GM12878 (cell line): ENCODE results near the gene SMC1B. TPM values are rescaled to one million over a fixed set of nuclear protein-coding genes. Genes with fewer than 3 reads are reported as not detected.

Source experiments
- ATAC-seq: fragments of 200-7000 bp; cut with Tn5 transposase; 3 replicates; pipeline ENCODE4 v1.9.1; 2020; ENCODE audit warnings: mild to moderate bottlenecking, moderate library complexity
- BruUV-seq: library from RNA; stranded (reverse); fragments of 400-500 nt; replicated peaks from 2 replicates; lab custom pipeline; 2021; lab: Mats Ljungman, UMichigan
- CTCF ChIA-PET: fragments of 300-600 bp; sonication (Branson Sonifier 250); formaldehyde crosslinking; extraction: SDS; loops from one replicate; lab custom pipeline; 2021; ENCODE audit warnings: inconsistent platforms; lab: Yijun Ruan, JAX
- POLR2A ChIA-PET: fragments of 350-600 bp; formaldehyde crosslinking; extraction: SDS; loops from one replicate; lab custom pipeline; 2021; ENCODE audit warnings: inconsistent platforms; lab: Charles Lee
- RAD21 ChIA-PET: fragments of 300-600 bp; sonication (Branson Sonifier 250); formaldehyde crosslinking; loops from one replicate; lab custom pipeline; 2023; ENCODE audit warnings: antibody characterized with exemption; ENCODE audit not compliant: unreplicated experiment; lab: Charles Lee
- SMC1A ChIA-PET: fragments of 300-600 bp; sonication (Branson Sonifier 250); formaldehyde crosslinking; loops from one replicate; lab custom pipeline; 2023; ENCODE audit not compliant: unreplicated experiment, uncharacterized antibody; lab: Charles Lee
- DNase-seq: peaks from one replicate; pipeline ENCODE4 v3.0.0-alpha.2; 2011; ENCODE audit warnings: low read depth, low spot score
- FAIRE-seq: peaks from 3 replicates; lab custom pipeline; 2011; peaks lifted over from hg19 to GRCh38; lab: Jason Lieb, UNC
- H2AFZ ChIP-seq: 2 replicates; pipeline ENCODE4 v1.6.0; 2011; ENCODE audit warnings: low read depth, low read length, control low read depth; ENCODE audit not compliant: control insufficient read depth
- H3K27ac ChIP-seq: 2 replicates; pipeline ENCODE4 v1.5.1; 2011; ENCODE audit warnings: control low read depth; ENCODE audit not compliant: control insufficient read depth, insufficient read depth
- H3K27me3 ChIP-seq, 2 experiments: replicated peaks in 1 of 2; 2 replicates each; pipeline versions ENCODE4 v1.6.0 to v1.6.1; 2011; ENCODE audit warnings: low read length in 1 of 2; ENCODE audit not compliant: control insufficient read depth in 2 of 2, insufficient read depth in 2 of 2
- H3K36me3 ChIP-seq, 2 experiments: 2 replicates each; pipeline ENCODE4 v1.5.1; 2011; ENCODE audit warnings: low read length in 1 of 2; ENCODE audit not compliant: control insufficient read depth in 2 of 2, insufficient read depth in 2 of 2
- H3K4me1 ChIP-seq: 2 replicates; pipeline ENCODE4 v1.6.1; 2011; ENCODE audit warnings: mild to moderate bottlenecking, low read length, moderate library complexity, mixed read lengths; ENCODE audit not compliant: control insufficient read depth, insufficient read depth
- H3K4me2 ChIP-seq: 2 replicates; pipeline ENCODE4 v1.6.0; 2011; ENCODE audit warnings: control low read depth; ENCODE audit not compliant: control insufficient read depth, insufficient read depth
- H3K4me3 ChIP-seq: fragments of 200-600 bp; sonication (generic); 2 replicates; pipeline ENCODE4 v1.5.1; 2016
- H3K79me2 ChIP-seq: 2 replicates; pipeline ENCODE4 v1.6.0; 2011; ENCODE audit warnings: low read length; ENCODE audit not compliant: control insufficient read depth, insufficient read depth
- H3K9ac ChIP-seq: 2 replicates; pipeline ENCODE4 v1.8.0; 2011; ENCODE audit warnings: low read length, control low read depth, mixed read lengths; ENCODE audit not compliant: control insufficient read depth, insufficient read depth
- H3K9me3 ChIP-seq: replicated peaks from 3 replicates; pipeline ENCODE4 v1.5.1; 2011; ENCODE audit warnings: mild to moderate bottlenecking, low read length; ENCODE audit not compliant: control insufficient read depth, insufficient read depth
- H4K20me1 ChIP-seq: 2 replicates; pipeline ENCODE4 v1.6.0; 2011; ENCODE audit not compliant: control insufficient read depth, insufficient read depth
- BACH1 ChIP-seq: fragments of 450-650 bp; IDR thresholded peaks from 2 replicates; pipeline ENCODE4 v1.6.1; 2017; ENCODE audit warnings: mild to moderate bottlenecking, borderline replicate concordance
- BHLHE40 ChIP-seq, 2 experiments: fragments of 450-650 bp in 1 of 2; IDR thresholded peaks; 2 replicates each; pipeline ENCODE4 v1.6.1; 2011 to 2017; ENCODE audit warnings: low read depth in 2 of 2, borderline replicate concordance in 1 of 2, improper control_type of control experiment in 1 of 2, low read length in 1 of 2, mild to moderate bottlenecking in 1 of 2
- CBX3 ChIP-seq: fragments of 200-600 bp; sonication (generic); IDR thresholded peaks from 2 replicates; pipeline ENCODE4 v1.6.1; 2016; ENCODE audit warnings: low read depth, borderline replicate concordance
- IKZF2 ChIP-seq, 2 experiments: fragments of 450-650 bp; IDR thresholded peaks; 2 replicates each; pipeline ENCODE4 v1.6.1; 2017; ENCODE audit warnings: mild to moderate bottlenecking in 2 of 2, moderate library complexity in 2 of 2
- KDM1A ChIP-seq: fragments of 200-600 bp; sonication (generic); IDR thresholded peaks from 2 replicates; pipeline ENCODE4 v1.6.1; 2016; ENCODE audit warnings: borderline replicate concordance
- LARP7 ChIP-seq: fragments of 450-650 bp; IDR thresholded peaks from 2 replicates; pipeline ENCODE4 v1.6.1; 2017; ENCODE audit warnings: mild to moderate bottlenecking
- NFXL1 ChIP-seq: fragments of 450-650 bp; IDR thresholded peaks from 2 replicates; pipeline ENCODE4 v1.6.1; 2017; ENCODE audit warnings: antibody characterized with exemption, mild to moderate bottlenecking, borderline replicate concordance
- NFYA ChIP-seq: IDR thresholded peaks from 2 replicates; pipeline ENCODE4 v1.6.1; 2011; ENCODE audit warnings: low read depth, mild to moderate bottlenecking, low read length, improper control_type of control experiment, borderline replicate concordance
- POLR2AphosphoS5 ChIP-seq: IDR thresholded peaks from 2 replicates; pipeline ENCODE4 v1.6.1; 2011; ENCODE audit warnings: mild to moderate bottlenecking, low read length, inconsistent platforms
- RB1 ChIP-seq: fragments of 450-650 bp; formaldehyde crosslinking; IDR thresholded peaks from 2 replicates; pipeline ENCODE4 v1.6.1; 2017; ENCODE audit warnings: mild to moderate bottlenecking, borderline replicate concordance
- SMAD1 ChIP-seq: fragments of 450-650 bp; IDR thresholded peaks from 2 replicates; pipeline ENCODE4 v1.6.1; 2018; ENCODE audit warnings: mild to moderate bottlenecking, low read depth; ENCODE audit not compliant: partially characterized antibody
- SREBF2 ChIP-seq: IDR thresholded peaks from 2 replicates; pipeline ENCODE4 v1.6.1; 2012; ENCODE audit warnings: mild to moderate bottlenecking, low read length
- TAF1 ChIP-seq: IDR thresholded peaks from 2 replicates; pipeline ENCODE4 v1.6.1; 2011; ENCODE audit warnings: mild to moderate bottlenecking, low read depth, low read length, borderline replicate concordance
- WGBS: methylation state at CpG from one replicate; pipeline ENCODE4 v1.1.6; 2016; ENCODE audit warnings: low lambda C conversion rate; ENCODE audit not compliant: insufficient replicate concordance, insufficient coverage; ENCODE audit errors: missing lambda C conversion rate; 5-methylcytosine and 5-hydroxymethylcytosine counted together
- in situ Hi-C: fragments of 300-500 bp; cut with MboI; formaldehyde crosslinking; loops from 9 replicates; pipeline ENCODE4 v1.14.3; 2018; ENCODE audit warnings: mixed read lengths
- intact Hi-C: fragments of 100-400 bp; cut with micrococcal nuclease; formaldehyde crosslinking; loops from one replicate; pipeline ENCODE4 v1.14.2; 2022; ENCODE audit not compliant: unreplicated experiment
- polyA plus RNA-seq, 11 experiments: library from polyadenylated mRNA; depleted of rRNA in 4 of 11; unstranded in 6 of 11; stranded (reverse) in 5 of 11; fragments of >200 nt; fragmentation: Nextera tagmentation in 4 of 11; fragmentation: Illumina TruSeq in 1 of 11; extraction: Ambion mirVana in 4 of 11; extraction: Trizol in 1 of 11; gene quantifications; 1 replicate in 1 of 11; 2 replicates in 10 of 11; pipeline versions ENCODE4 v1.2.1 to v1.2.3, GENCODE V29; 2011 to 2016; ENCODE audit warnings: inconsistent platforms in 2 of 11, missing spikeins in 2 of 11, low read depth in 1 of 11
- total RNA-seq, 4 experiments: library from RNA; depleted of rRNA in 3 of 4; stranded (reverse); fragments of >200 nt in 3 of 4; fragmentation: Illumina TruSeq in 1 of 4; extraction: Trizol in 1 of 4; gene quantifications; 2 replicates each; pipeline versions ENCODE4 v1.2.1 to v1.2.3, GENCODE V29; 2013 to 2021
- TF ChIP-seq, protein P1 (sequence below): fragments of 450-650 bp; IDR thresholded peaks from 2 replicates; pipeline ENCODE4 v1.6.1; 2016; ENCODE audit warnings: mild to moderate bottlenecking

The SMC1B gene
- total and polyA plus RNA-seq, 10 of the 15 experiments (the other 5 are each of a cell fraction or from before 2014, with no cell fraction given), result not detected

DNA sequence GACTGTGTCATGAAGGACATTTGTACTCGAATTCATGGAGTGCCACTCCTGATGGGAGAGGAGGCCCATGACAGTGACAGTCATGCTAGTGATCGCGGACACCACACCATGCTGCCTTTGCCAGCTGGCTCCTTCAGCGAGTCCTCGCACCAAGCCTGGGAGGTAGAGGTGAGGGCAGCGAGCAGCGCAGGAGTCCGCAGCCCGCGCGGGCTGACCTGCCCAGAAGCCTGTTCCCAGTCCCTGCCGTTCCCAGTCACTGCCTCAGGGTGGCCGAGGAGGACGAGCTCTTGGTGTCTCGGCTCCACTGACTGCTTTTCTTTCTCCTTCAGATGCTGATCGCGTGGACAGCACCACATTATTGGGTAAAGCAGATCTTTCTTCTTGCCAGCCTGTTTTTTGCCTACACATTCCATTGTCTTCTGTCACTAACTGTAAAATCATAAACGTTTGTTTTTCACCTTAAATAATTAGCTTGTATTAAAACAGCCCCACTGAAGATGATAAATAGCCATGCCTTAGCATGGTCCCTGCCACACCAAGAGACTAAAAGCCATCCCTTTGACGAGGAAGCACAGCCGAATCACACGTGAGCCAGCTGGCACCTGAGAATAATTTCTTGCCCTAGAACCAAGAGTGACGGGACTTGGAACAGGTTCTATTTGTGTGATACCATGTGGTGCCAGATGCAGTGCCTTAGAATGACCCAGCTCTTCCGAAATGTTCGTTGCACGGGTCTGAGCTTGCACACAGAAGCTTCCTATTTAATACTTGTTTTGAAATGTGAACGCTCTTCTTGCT, 78.2 kb downstream of the SMC1B start (continued):
- TF ChIP-seq, protein P1, sequence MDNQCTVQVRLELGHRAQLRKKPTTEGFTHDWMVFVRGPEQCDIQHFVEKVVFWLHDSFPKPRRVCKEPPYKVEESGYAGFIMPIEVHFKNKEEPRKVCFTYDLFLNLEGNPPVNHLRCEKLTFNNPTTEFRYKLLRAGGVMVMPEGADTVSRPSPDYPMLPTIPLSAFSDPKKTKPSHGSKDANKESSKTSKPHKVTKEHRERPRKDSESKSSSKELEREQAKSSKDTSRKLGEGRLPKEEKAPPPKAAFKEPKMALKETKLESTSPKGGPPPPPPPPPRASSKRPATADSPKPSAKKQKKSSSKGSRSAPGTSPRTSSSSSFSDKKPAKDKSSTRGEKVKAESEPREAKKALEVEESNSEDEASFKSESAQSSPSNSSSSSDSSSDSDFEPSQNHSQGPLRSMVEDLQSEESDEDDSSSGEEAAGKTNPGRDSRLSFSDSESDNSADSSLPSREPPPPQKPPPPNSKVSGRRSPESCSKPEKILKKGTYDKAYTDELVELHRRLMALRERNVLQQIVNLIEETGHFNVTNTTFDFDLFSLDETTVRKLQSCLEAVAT, result no peak
- TF ChIP-seq IKZF2 (IDR thresholded peaks at IDR 0.05) (no peak), KDM1A (no peak), BHLHE40 (IDR thresholded peaks at IDR 0.05; ENCODE audit: borderline replicate concordance in 1 of 2, low read depth in 2 of 2, low read length in 1 of 2) (no peak), CBX3 (no peak), NFXL1 (no peak), SREBF2 (no peak), POLR2AphosphoS5 (no peak), RB1 (no peak), LARP7 (no peak)

- no peak for DNase-seq
- no TSS peak for BruUV-seq
Measured at GRCh38 chr22:45334528-45334927, 78.9 kb downstream of the SMC1B start.

More at GRCh38 chr22:45334528-45334927, 78.9 kb downstream of the SMC1B start:
- no peaks in the 10 kb centered on the region for H3K9me3 ChIP-seq
- no peak overlapping the region for H3K9ac ChIP-seq
- no peak overlapping the region for H3K4me3 ChIP-seq
- no peak overlapping the region for H3K4me2 ChIP-seq
- no peak for FAIRE-seq
- intact Hi-C loops, result no loop called here
- RAD21 ChIA-PET, result no interaction called here
- H3K36me3 ChIP-seq, result peaks cover 11 to 16% of the 10 kb centered on the region in 2 experiments; a peak in 3 of 4 replicates
- no peaks in the 10 kb centered on the region for H3K4me1 ChIP-seq
- TF ChIP-seq SREBF2 (no peak), NFYA (no peak), BACH1 (no peak), SMAD1 (no peak), TAF1 (no peak), BHLHE40 (IDR thresholded peaks at IDR 0.05; ENCODE audit: borderline replicate concordance in 1 of 2, low read depth in 2 of 2, low read length in 1 of 2) (no peak), POLR2AphosphoS5 (no peak)
- in situ Hi-C loops, result no loop called here
- H3K79me2 ChIP-seq, result no peaks in the 10 kb centered on the region
- no peak for ATAC-seq
- no peaks in the 10 kb centered on the region for H3K27me3 ChIP-seq
- no peak overlapping the region for H2AFZ ChIP-seq
- SMC1A ChIA-PET, result interaction anchor here (0.6 to 1.3 kb wide), 2 partner anchors 40 to 63 kb away, joined by 3 read pairs; no protein-coding TSS in a partner anchor
- POLR2A ChIA-PET, result interaction anchor here (0.6 kb wide), 1 partner anchor 127 kb away, joined by 4 read pairs; no protein-coding TSS in a partner anchor
- no peaks in the 10 kb centered on the region for H4K20me1 ChIP-seq
- CTCF ChIA-PET, result interaction anchor here (1.1 kb wide), 1 partner anchor 19 kb away, joined by 3 read pairs; no protein-coding TSS in a partner anchor
- H3K27ac ChIP-seq, result no peak overlapping the region
- WGBS, result 86% methylated on average over 9 of the region's 9 CpGs
